HL-60/S4 (cell line): ENCODE data around the gene PDE4D.

Experiments
- in situ Hi-C: fragments of 300-500 bp; cut with MboI; formaldehyde crosslinking; loops from 2 replicates; pipeline ENCODE4 v1.14.3; 2022; ENCODE audit warnings: low sequenced_read_pairs

PDE4D gene

GRCh38 chr5:59109383-59109782 is 784.1 kb downstream of the PDE4D start:
- in situ Hi-C loops, result no loop called here

- in situ Hi-C loops, result no loop called here
Observed at GRCh38 chr5:59107692-59108091, 785.8 kb downstream of the PDE4D start.

GRCh38 chr5:59104400-59105127 is 789.0 kb downstream of the PDE4D start:
- in situ Hi-C loops, result no loop called here

- in situ Hi-C loops, result no loop called here
Observed at GRCh38 chr5:59103303-59103702, 790.2 kb downstream of the PDE4D start.

GRCh38 chr5:59102437-59102836 is 791.1 kb downstream of the PDE4D start:
- in situ Hi-C loops, result no loop called here

GRCh38 chr5:59100875-59101274 is 792.7 kb downstream of the PDE4D start:
- in situ Hi-C loops, result no loop called here

- in situ Hi-C loops, result no loop called here
Observed at GRCh38 chr5:59099995-59100345, 793.6 kb downstream of the PDE4D start.

- in situ Hi-C loops, result no loop called here
Observed at GRCh38 chr5:59099270-59099994, 794.1 kb downstream of the PDE4D start.

GRCh38 chr5:59098743-59099142 is 794.8 kb downstream of the PDE4D start:
- in situ Hi-C loops, result no loop called here

- in situ Hi-C loops, result no loop called here
Observed at GRCh38 chr5:59097712-59098111, 795.8 kb downstream of the PDE4D start.

GRCh38 chr5:59097116-59097515 is 796.4 kb downstream of the PDE4D start:
- in situ Hi-C loops, result no loop called here

- in situ Hi-C loops, result no loop called here
Observed at GRCh38 chr5:59095480-59095879, 798.0 kb downstream of the PDE4D start.

GRCh38 chr5:59094864-59095263 is 798.7 kb downstream of the PDE4D start:
- in situ Hi-C loops, result no loop called here

- in situ Hi-C loops, result no loop called here
Observed at GRCh38 chr5:59093329-59093728, 800.2 kb downstream of the PDE4D start.

- in situ Hi-C loops, result no loop called here
Observed at GRCh38 chr5:59092758-59093157, 800.8 kb downstream of the PDE4D start.

- in situ Hi-C loops, result no loop called here
Observed at GRCh38 chr5:59091965-59092364, 801.6 kb downstream of the PDE4D start.

GRCh38 chr5:59090323-59090722 is 803.2 kb downstream of the PDE4D start:
- in situ Hi-C loops, result no loop called here

- in situ Hi-C loops, result no loop called here
Observed at GRCh38 chr5:59089767-59090166, 803.8 kb downstream of the PDE4D start.

GRCh38 chr5:59088546-59088945 is 805.0 kb downstream of the PDE4D start:
- in situ Hi-C loops, result no loop called here

- in situ Hi-C loops, result no loop called here
Observed at GRCh38 chr5:59086024-59086423, 807.5 kb downstream of the PDE4D start.

GRCh38 chr5:59081693-59082092 is 811.8 kb downstream of the PDE4D start:
- in situ Hi-C loops, result no loop called here
